Measurements from ENCODE around the gene LMAN2.

The LMAN2 gene

GRCh38 chr5:177327539-177328522 is 23.6 kb downstream of the LMAN2 start:
- DNase-seq (ENCODE audit: low read depth in 2 of 2): no peak

- DNase-seq (ENCODE audit: low read depth in 2 of 2): no peak
Measured at GRCh38 chr5:177325868-177326381, 25.5 kb downstream of the LMAN2 start.

DNA sequence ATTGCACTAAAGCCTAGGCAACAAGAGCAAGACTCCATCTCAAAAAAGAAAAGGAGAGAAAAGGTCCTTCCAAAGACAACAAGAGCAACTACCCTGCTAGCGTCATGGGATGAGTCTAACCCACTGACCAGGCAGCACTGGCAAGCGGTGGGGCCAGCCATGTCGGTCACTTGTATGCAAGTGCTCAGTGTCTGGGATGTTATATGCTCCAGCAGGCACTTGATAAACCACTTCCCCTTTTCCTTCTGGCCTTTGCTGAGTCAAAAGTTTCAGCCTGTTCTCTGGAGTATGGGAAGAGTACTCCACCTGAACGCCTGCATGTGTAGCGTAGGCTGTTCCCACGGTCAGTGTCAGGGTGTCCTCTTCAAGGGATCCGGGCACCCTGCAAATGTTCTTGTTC is 30.6 kb downstream of the LMAN2 start:
- no peak for DNase-seq (ENCODE audit: low read depth in 2 of 2)

DNA sequence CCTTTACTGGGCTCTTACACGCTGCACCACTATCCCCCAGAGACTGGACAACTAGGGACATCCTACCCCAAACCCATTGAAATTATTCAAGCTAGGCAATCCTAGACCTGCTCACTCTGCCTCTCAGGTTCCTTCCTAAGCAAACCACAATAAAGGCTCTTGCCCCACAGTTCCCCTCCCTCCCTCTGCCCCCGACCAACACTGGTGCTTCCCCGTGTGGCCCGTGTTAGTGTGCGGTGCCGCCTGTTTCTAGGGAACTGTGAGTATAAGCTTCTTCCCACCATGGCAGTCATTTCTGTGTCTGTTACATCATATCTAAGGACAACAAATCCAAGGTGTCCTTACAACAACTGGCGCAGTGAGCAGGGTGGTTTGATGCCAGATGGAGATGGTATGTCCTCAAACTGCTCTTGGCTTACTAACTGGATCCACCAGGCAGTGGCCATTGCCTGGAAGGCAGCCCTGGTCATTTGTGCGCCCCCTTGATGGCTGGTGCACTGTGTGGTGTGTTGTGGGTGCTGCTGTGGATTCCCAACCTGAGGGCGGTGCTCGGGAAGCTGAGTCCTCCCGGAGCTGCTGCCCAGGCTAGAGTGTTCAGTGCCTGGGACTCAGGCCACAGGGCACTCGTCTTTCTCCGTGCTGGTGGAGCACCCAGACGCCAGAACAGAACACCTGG is 31.4 kb downstream of the LMAN2 start:
- DNase-seq (ENCODE audit: low read depth in 2 of 2): no peak

GRCh38 chr5:177317959-177318377 is 33.5 kb downstream of the LMAN2 start:
- DNase-seq (ENCODE audit: low read depth in 2 of 2): peak in 1 of 2 donors; percentile 71

DNA sequence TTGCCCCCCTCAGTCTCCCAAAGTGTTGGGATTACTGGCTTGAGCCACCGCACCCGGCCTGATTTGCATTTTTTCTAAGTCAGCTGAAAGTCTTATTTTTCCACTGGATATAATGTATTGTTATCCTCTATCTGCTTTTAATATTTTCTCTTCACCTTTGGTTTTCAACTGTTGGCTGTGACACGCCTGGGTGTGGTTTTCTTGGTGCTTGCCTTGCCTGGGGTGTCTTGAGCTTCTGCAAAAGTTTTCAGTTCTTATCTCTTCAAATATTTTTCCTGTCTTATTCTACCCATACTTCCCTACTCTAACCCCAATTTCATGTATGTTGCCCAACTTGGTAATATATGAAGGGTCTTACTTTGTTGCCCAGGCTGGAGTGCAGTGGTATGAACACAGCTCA is 35.5 kb downstream of the LMAN2 start:
- no peak for DNase-seq (ENCODE audit: low read depth in 2 of 2)

GRCh38 chr5:177315411-177315810 is 36.1 kb downstream of the LMAN2 start:
- no peak for DNase-seq (ENCODE audit: low read depth in 2 of 2)

GRCh38 chr5:177314376-177315342 is 36.8 kb downstream of the LMAN2 start:
- no peak for DNase-seq (ENCODE audit: low read depth in 2 of 2)

- no peak for DNase-seq (ENCODE audit: low read depth in 2 of 2)
Measured at GRCh38 chr5:177313561-177314259, 37.8 kb downstream of the LMAN2 start.

DNA sequence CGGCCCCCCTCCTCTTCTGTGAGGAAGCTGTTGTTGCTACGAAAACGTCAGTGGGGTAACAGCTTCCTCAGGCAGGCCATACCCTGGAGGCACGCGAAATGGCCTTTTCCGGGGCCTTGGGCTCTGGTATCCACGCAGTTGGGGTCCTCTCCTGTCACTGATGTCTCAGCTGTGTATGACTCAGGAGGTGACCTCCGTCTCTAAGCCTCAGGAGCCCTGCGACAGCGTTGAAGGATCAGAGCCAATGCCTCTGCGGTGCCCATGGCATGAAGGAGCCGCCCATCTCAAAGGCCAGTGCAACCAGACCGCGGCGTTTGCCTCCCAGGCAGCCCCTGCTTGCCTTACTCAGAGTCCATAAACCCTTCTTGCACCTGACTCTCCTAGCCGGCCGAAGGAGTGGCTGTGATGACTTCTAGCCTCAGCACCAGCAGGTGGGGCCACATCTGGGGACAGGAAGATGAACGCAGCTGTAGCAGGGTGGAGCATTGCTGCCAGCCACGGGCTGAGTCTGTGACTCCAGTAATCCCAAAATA is 38.8 kb downstream of the LMAN2 start:
- peak in 1 of 2 donors; percentile 34 for DNase-seq (ENCODE audit: low read depth in 2 of 2)

GRCh38 chr5:177311723-177312648 is 39.5 kb downstream of the LMAN2 start, which contains the start of gene MXD3:
MXD3 (minus strand) TSS chr5:177311898; CDS start chr5:177311830, 68 bp downstream.
- DNase-seq (ENCODE audit: low read depth in 2 of 2): peak; percentile 98 to 99

DNA sequence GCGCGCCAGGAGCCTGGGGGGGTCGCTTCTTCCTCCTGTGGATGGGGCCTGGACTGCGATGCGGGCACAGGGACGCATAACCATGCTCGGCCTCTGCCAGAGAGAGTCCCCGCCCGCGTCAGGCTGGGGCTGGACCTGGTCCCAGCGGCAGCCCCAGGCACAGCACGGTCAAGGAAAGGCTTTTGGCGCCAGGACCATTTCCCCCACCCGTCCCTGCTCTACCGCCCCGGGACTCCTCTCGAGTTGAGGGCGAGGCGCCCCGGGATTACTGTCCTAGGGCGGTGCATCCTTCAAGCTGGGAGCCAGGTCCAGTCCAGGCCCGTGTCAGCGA is 40.1 kb downstream of the LMAN2 start:
- no peak for DNase-seq (ENCODE audit: low read depth in 2 of 2)

DNA sequence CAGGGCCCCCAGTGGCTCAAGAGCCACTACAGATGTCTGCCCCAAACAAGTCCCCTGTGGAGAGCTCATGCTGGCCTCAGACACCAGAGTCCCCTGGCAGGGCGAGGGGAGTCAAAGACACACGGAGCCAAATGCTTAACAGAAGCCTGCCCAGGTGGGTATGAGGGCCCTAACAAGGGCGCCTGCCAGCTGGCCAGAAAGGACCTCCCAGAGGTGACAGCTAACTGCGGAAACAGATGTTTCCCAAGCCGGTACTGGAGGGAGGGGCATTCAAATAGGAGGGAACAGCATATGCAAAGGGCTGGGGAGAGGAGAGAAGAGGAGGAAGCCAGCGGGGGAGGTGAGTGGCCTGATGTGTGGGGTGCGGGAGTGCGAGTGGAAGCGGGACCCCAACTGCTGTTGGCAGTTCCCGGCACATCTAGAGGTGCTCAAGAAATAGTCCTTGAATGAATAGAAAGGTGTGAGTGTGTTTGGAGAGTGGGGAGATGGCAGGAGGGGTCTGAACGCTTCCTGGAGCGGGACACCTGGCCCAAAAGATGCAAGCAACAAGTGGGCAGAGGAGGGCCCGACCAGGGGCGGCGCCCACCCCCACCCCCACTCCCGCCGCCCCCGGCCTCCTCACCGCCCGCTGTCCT is 40.6 kb downstream of the LMAN2 start:
- no peak for DNase-seq (ENCODE audit: low read depth in 2 of 2)

GRCh38 chr5:177310332-177310731 is 41.1 kb downstream of the LMAN2 start:
- DNase-seq (ENCODE audit: low read depth in 2 of 2): no peak

GRCh38 chr5:177309351-177310191 is 41.9 kb downstream of the LMAN2 start:
- DNase-seq (ENCODE audit: low read depth in 2 of 2): peak; percentile 64 to 66

DNA sequence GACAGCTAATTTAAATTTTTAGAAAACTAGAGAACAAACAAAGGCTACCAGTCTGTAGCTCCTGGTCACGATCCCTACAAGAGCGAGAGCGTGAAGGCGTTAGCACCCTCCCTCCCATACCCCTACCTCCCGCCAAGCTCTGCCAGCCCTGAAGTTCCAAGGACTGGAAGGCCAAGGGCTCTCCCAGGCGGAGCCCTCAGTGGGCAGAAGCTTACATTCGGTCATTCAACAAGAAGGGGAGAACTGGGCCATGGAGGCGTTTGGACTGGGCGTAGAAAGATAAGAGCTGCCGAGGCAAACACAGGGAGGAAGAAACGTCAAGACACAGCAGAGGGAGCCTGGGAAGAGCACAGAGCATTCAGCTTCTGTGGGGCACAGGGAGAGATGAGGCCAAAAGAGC is 42.7 kb downstream of the LMAN2 start:
- no peak for DNase-seq (ENCODE audit: low read depth in 2 of 2)

- no peak for DNase-seq (ENCODE audit: low read depth in 2 of 2)
Measured at GRCh38 chr5:177307544-177308363, 43.7 kb downstream of the LMAN2 start.
